PC-3 (cell line): Measurements from ENCODE around the gene TMCC3.

ENCODE experiments used
- EZH2 ChIP-seq: fragments of 300-600 bp; sonication (generic); IDR thresholded peaks from one replicate; pipeline ENCODE4 v1.6.1; 2017; ENCODE audit warnings: antibody characterized with exemption, mild to moderate bottlenecking, low read length; ENCODE audit not compliant: unreplicated experiment
- TF ChIP-seq, protein P1 (sequence below): fragments of 300-600 bp; sonication (generic); conservative IDR thresholded peaks from 2 replicates; pipeline ENCODE4 v1.5.1; 2017; ENCODE audit warnings: antibody characterized with exemption, low read depth, mild to moderate bottlenecking, low read length

DNA sequence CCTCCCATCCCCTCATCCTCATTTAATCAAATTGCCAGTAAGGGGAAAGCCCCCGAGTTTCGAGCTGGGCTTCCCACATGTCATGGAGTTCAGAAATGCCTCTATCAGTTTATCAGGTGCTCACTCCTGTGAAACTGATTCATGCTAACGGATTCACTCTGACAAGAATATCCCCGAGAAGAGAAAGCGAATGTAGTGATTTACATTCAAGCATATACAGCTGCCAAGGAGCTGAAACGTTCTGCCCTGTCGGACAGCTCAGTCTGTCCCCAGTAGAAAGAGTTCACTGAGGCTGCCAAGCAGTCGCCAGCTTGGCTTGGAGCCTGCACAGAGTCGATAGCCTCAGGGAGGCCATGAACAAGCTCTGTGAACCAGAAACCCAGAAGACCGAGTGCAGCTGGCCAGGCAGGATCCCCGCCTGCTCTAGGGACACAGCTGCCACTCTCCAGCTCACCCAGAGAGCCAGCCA, 88.4 kb downstream of the TMCC3 start:
- TF ChIP-seq, protein P1, sequence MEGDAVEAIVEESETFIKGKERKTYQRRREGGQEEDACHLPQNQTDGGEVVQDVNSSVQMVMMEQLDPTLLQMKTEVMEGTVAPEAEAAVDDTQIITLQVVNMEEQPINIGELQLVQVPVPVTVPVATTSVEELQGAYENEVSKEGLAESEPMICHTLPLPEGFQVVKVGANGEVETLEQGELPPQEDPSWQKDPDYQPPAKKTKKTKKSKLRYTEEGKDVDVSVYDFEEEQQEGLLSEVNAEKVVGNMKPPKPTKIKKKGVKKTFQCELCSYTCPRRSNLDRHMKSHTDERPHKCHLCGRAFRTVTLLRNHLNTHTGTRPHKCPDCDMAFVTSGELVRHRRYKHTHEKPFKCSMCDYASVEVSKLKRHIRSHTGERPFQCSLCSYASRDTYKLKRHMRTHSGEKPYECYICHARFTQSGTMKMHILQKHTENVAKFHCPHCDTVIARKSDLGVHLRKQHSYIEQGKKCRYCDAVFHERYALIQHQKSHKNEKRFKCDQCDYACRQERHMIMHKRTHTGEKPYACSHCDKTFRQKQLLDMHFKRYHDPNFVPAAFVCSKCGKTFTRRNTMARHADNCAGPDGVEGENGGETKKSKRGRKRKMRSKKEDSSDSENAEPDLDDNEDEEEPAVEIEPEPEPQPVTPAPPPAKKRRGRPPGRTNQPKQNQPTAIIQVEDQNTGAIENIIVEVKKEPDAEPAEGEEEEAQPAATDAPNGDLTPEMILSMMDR: no peak
- TF ChIP-seq EZH2: no peak
